AG04450 (cell line): ENCODE data around the gene CD4. TPM values are rescaled to one million over a fixed set of nuclear protein-coding genes. Genes with fewer than 3 reads are reported as not detected.

Experiments
- CTCF ChIA-PET: fragments of 300-600, 350-600 bp; formaldehyde crosslinking; extraction: SDS; loops from one replicate; lab custom pipeline; 2022; ENCODE audit warnings: antibody characterized with exemption, inconsistent platforms; lab: Charles Lee
- POLR2A ChIA-PET: fragments of 350-600 bp; formaldehyde crosslinking; extraction: SDS; loops from one replicate; lab custom pipeline; 2021; ENCODE audit warnings: antibody characterized with exemption, inconsistent platforms; lab: Yijun Ruan, JAX
- DNase-seq: peaks from one replicate; pipeline ENCODE4 v3.0.0-alpha.2; 2011; ENCODE audit warnings: low read depth, low spot score
- H3K27ac ChIP-seq: one replicate; pipeline ENCODE4 v1.5.1; 2012; ENCODE audit warnings: low read depth, low read length, control low read depth
- H3K27me3 ChIP-seq: one replicate; pipeline ENCODE4 v1.6.0; 2012; ENCODE audit warnings: low read length; ENCODE audit not compliant: control insufficient read depth, insufficient read depth
- H3K4me3 ChIP-seq: 2 replicates; pipeline ENCODE4 v1.5.1; 2011; ENCODE audit warnings: mild to moderate bottlenecking, low read depth, low read length, control low read depth
- H3K9me3 ChIP-seq: 2 replicates; pipeline ENCODE4 v1.5.1; 2012; ENCODE audit warnings: low read length; ENCODE audit not compliant: control insufficient read depth, insufficient read depth
- CTCF ChIP-seq: IDR thresholded peaks from 2 replicates; pipeline ENCODE4 v1.5.1; 2011; ENCODE audit warnings: low read depth, low read length, control low read depth, inconsistent platforms
- polyA plus RNA-seq: library from polyadenylated mRNA; depleted of rRNA; stranded (reverse); fragments of >200 nt; gene quantifications from 2 replicates; pipeline ENCODE4 v1.2.3, GENCODE V29; 2011

Gene CD4
- polyA plus RNA-seq, 1 experiment, result 24.9 TPM

- H3K27ac ChIP-seq, result no peak overlapping the region
- no peak for DNase-seq
- H3K4me3 ChIP-seq, result peak overlapping the region; percentile 71
- H3K27me3 ChIP-seq, result no peaks in the 10 kb centered on the region
- TF ChIP-seq CTCF, result no peak
- POLR2A ChIA-PET, result interaction anchor here (1.1 to 1.8 kb wide), 2 partner anchors 10 to 56 kb away, joined by 3 to 7 read pairs; partner anchors contain the start of gene PTMS
- H3K9me3 ChIP-seq, result no peaks in the 10 kb centered on the region; the same call in 1 of the 2 replicates
- CTCF ChIA-PET, result interaction anchor here (1.0 to 11.8 kb wide), 3 partner anchors 30 to 69 kb away, joined by 4 to 165 read pairs (median 4); partner anchors contain the start of genes MLF2 and SPSB2
Measured at GRCh38 chr12:6822426-6823135, 33.3 kb downstream of the CD4 start.

GRCh38 chr12:6823182-6824084 lies 34.1 kb downstream of the CD4 start:
- no peak overlapping the region for H3K4me3 ChIP-seq
- no peaks in the 10 kb centered on the region for H3K27me3 ChIP-seq
- no peaks in the 10 kb centered on the region; the same call in 1 of the 2 replicates for H3K9me3 ChIP-seq
- CTCF ChIA-PET, result interaction anchor here (0.6 to 11.8 kb wide), 3 partner anchors 11 to 70 kb away, joined by 5 to 165 read pairs (median 27); partner anchors contain the start of gene MLF2
- TF ChIP-seq CTCF, result no peak
- no peak for DNase-seq
- H3K27ac ChIP-seq, result no peak overlapping the region
- POLR2A ChIA-PET, result interaction anchor here (0.7 to 1.2 kb wide), 2 partner anchors 28 to 54 kb away, joined by 3 read pairs; partner anchors contain the start of genes CDCA3 and USP5

GRCh38 chr12:6824085-6824775 lies 34.9 kb downstream of the CD4 start:
- TF ChIP-seq CTCF, result no peak
- Histone ChIP-seq H3K27me3 (no peaks in the 10 kb centered on the region), H3K27ac (no peak overlapping the region), H3K4me3 (no peak overlapping the region), H3K9me3 (no peaks in the 10 kb centered on the region; the same call in 1 of the 2 replicates)
- POLR2A ChIA-PET, result interaction anchor here (1.2 to 1.9 kb wide), 2 partner anchors 27 to 71 kb away, joined by 3 to 6 read pairs; partner anchors contain the start of genes CDCA3, MLF2 and USP5
- CTCF ChIA-PET, result interaction anchor here (0.5 to 11.8 kb wide), 17 partner anchors 10 to 271 kb away, joined by 3 to 165 read pairs (median 4); partner anchors contain the start of genes COPS7A and MLF2
- no peak for DNase-seq

- DNase-seq, result no peak
- CTCF ChIA-PET, result interaction anchor here (0.5 to 11.8 kb wide), 26 partner anchors 9 to 271 kb away, joined by 3 to 165 read pairs (median 4); partner anchors contain the start of genes CD4, COPS7A and MLF2
- no peaks in the 10 kb centered on the region; the same call in 1 of the 2 replicates for H3K9me3 ChIP-seq
- peak overlapping the region; percentile 36; the same call in 1 of the 2 replicates for H3K4me3 ChIP-seq
- no peak overlapping the region for H3K27ac ChIP-seq
- POLR2A ChIA-PET, result interaction anchor here (1.9 kb wide), 1 partner anchor 71 kb away, joined by 6 read pairs; the partner anchor contains the start of gene MLF2
- no peaks in the 10 kb centered on the region for H3K27me3 ChIP-seq
- no peak for TF ChIP-seq CTCF
Measured at GRCh38 chr12:6824901-6825381, 35.6 kb downstream of the CD4 start.
